ENCODE data around the gene RIPK4. TPM values are rescaled to one million over a fixed set of nuclear protein-coding genes. Genes with fewer than 3 reads are reported as not detected.

RIPK4 gene
- polyA plus RNA-seq, 1 donor (not counting 4 experiments of a cell fraction or from before 2014, with no cell fraction given) = 18.4 TPM

GRCh38 chr21:41713495-41714281 is 53.2 kb downstream of the RIPK4 start:
- H3K4me3 ChIP-seq (ENCODE audit: control insufficient read depth in 2 of 3, extremely low read depth in 1 of 3, insufficient read depth in 2 of 3, low read depth in 1 of 3, low read length in 3 of 3) = no peak overlapping the region
- H3K9me1 ChIP-seq (ENCODE audit: control insufficient read depth, extremely low read depth, insufficient read depth, low read length) = no peaks in the 10 kb centered on the region
- no peaks in the 10 kb centered on the region for H4K20me1 ChIP-seq (ENCODE audit: control insufficient read depth, extremely low read depth, insufficient read depth, low read length)
- DNase-seq (ENCODE audit: low read depth, low spot score) = no peak
- TF ChIP-seq EZH2 (IDR thresholded peaks at IDR 0.05; ENCODE audit: low read length) = no peak
- no peak for TF ChIP-seq CTCF (optimal IDR thresholded peaks at IDR 0.05 in 1 of 3, IDR thresholded peaks at IDR 0.05 in 1 of 3, conservative IDR thresholded peaks at IDR 0.05 in 1 of 3; ENCODE audit: extremely low read depth in 1 of 3, insufficient read depth in 2 of 3, low read length in 3 of 3)
- dilution Hi-C loops (cut with MboI; ENCODE audit: extremely low pct_ligation_motif_present, low sequenced_read_pairs) = no loop called here
- no peak overlapping the region for H2AFZ ChIP-seq (ENCODE audit: control insufficient read depth, low read length)
- H3K9me3 ChIP-seq (ENCODE audit: control insufficient read depth, low read depth, low read length) = no peaks in the 10 kb centered on the region
- H3K9ac ChIP-seq (ENCODE audit: control insufficient read depth, extremely low read depth, insufficient read depth, low read length) = no peak overlapping the region
- FAIRE-seq = no peak
- no peak overlapping the region for H3K4me2 ChIP-seq (ENCODE audit: control insufficient read depth, extremely low read depth, insufficient read depth, low read depth, low read length)
- no peaks in the 10 kb centered on the region for H3K27me3 ChIP-seq (ENCODE audit: control insufficient read depth, extremely low read depth, insufficient read depth, low read length)
- no peak overlapping the region for H3K27ac ChIP-seq (ENCODE audit: control insufficient read depth, insufficient read depth, low read length)
- peaks cover 32% of the 10 kb centered on the region for H3K4me1 ChIP-seq (ENCODE audit: control insufficient read depth, extremely low read depth, insufficient read depth, low read length)
- H3K36me3 ChIP-seq (ENCODE audit: control insufficient read depth in 2 of 2, extremely low read depth in 1 of 2, insufficient read depth in 2 of 2, low read length in 2 of 2) = no peaks in the 10 kb centered on the region
- H3K79me2 ChIP-seq (ENCODE audit: control insufficient read depth, insufficient read depth, low read length) = no peaks in the 10 kb centered on the region

GRCh38 chr21:41712730-41713129 is 54.1 kb downstream of the RIPK4 start:
- Histone ChIP-seq H2AFZ (ENCODE audit: control insufficient read depth, low read length) (no peak overlapping the region), H3K4me3 (ENCODE audit: control insufficient read depth in 2 of 3, extremely low read depth in 1 of 3, insufficient read depth in 2 of 3, low read depth in 1 of 3, low read length in 3 of 3) (no peak overlapping the region), H3K4me1 (ENCODE audit: control insufficient read depth, extremely low read depth, insufficient read depth, low read length) (peaks cover 38% of the 10 kb centered on the region), H4K20me1 (ENCODE audit: control insufficient read depth, extremely low read depth, insufficient read depth, low read length) (no peaks in the 10 kb centered on the region), H3K4me2 (ENCODE audit: control insufficient read depth, extremely low read depth, insufficient read depth, low read depth, low read length) (no peak overlapping the region), H3K9me1 (ENCODE audit: control insufficient read depth, extremely low read depth, insufficient read depth, low read length) (no peaks in the 10 kb centered on the region), H3K9me3 (ENCODE audit: control insufficient read depth, low read depth, low read length) (no peaks in the 10 kb centered on the region), H3K79me2 (ENCODE audit: control insufficient read depth, insufficient read depth, low read length) (no peaks in the 10 kb centered on the region), H3K27ac (ENCODE audit: control insufficient read depth, insufficient read depth, low read length) (no peak overlapping the region), H3K27me3 (ENCODE audit: control insufficient read depth, extremely low read depth, insufficient read depth, low read length) (no peaks in the 10 kb centered on the region), H3K9ac (ENCODE audit: control insufficient read depth, extremely low read depth, insufficient read depth, low read length) (no peak overlapping the region), H3K36me3 (ENCODE audit: control insufficient read depth in 2 of 2, extremely low read depth in 1 of 2, insufficient read depth in 2 of 2, low read length in 2 of 2) (no peaks in the 10 kb centered on the region)
- dilution Hi-C loops (cut with MboI; ENCODE audit: extremely low pct_ligation_motif_present, low sequenced_read_pairs) = no loop called here
- DNase-seq (ENCODE audit: low read depth, low spot score) (no peak), FAIRE-seq (no peak)
- TF ChIP-seq EZH2 (IDR thresholded peaks at IDR 0.05; ENCODE audit: low read length) = no peak
- TF ChIP-seq CTCF (optimal IDR thresholded peaks at IDR 0.05 in 1 of 3, IDR thresholded peaks at IDR 0.05 in 1 of 3, conservative IDR thresholded peaks at IDR 0.05 in 1 of 3; ENCODE audit: extremely low read depth in 1 of 3, insufficient read depth in 2 of 3, low read length in 3 of 3) = no peak
